Body of pancreas (tissue), 4 donors: ENCODE measurements around the gene MFRP.

ENCODE experiments used
- CTCF ChIP-seq, 7 experiments: fragments of 450-650 bp in 4 of 7; fragments of 200-600 bp in 3 of 7; sonication (generic) in 3 of 7; IDR thresholded peaks; one replicate each; pipeline ENCODE4 v1.5.1; 2016 to 2019; ENCODE audit warnings: antibody characterized with exemption in 7 of 7
- POLR2A ChIP-seq, 3 donors: fragments of 450-650 bp; IDR thresholded peaks; one replicate each; pipeline ENCODE4 v1.6.1; 2016; ENCODE audit warnings: antibody characterized with exemption in 3 of 3, mild to moderate bottlenecking in 2 of 3

GRCh38 chr11:119369132-119369925 is 22.8 kb upstream of the MFRP start:
- TF ChIP-seq POLR2A (IDR thresholded peaks at IDR 0.05) = no peak
- no peak for TF ChIP-seq CTCF (IDR thresholded peaks at IDR 0.05)
